Keratinocyte (primary cell): ENCODE measurements around the gene FHDC1.

Experiments used
- CTCF ChIP-seq, 3 experiments: IDR thresholded peaks in 1 of 3; conservative IDR thresholded peaks in 1 of 3; optimal IDR thresholded peaks in 1 of 3; 2 replicates in 2 of 3; 3 replicates in 1 of 3; pipeline versions ENCODE3 to v1.5.1; 2011; ENCODE audit warnings: low read length in 3 of 3, mild to moderate bottlenecking in 3 of 3, moderate library complexity in 2 of 3, control low read depth in 1 of 3, inconsistent platforms in 1 of 3; ENCODE audit not compliant: insufficient read depth in 2 of 3; ENCODE audit errors: extremely low read depth in 1 of 3
- EZH2 ChIP-seq: IDR thresholded peaks from one replicate; pipeline ENCODE4 v1.6.1; 2012; ENCODE audit warnings: inconsistent platforms, mild to moderate bottlenecking, low read length, moderate library complexity

GRCh38 chr4:152988721-152989553 lies 52.8 kb downstream of the FHDC1 start:
- TF ChIP-seq CTCF (optimal IDR thresholded peaks at IDR 0.05 in 1 of 3, IDR thresholded peaks at IDR 0.05 in 1 of 3, conservative IDR thresholded peaks at IDR 0.05 in 1 of 3; ENCODE audit: extremely low read depth in 1 of 3, insufficient read depth in 2 of 3, low read length in 3 of 3) (no peak), EZH2 (no peak)
